Stomach (tissue), 4 donors: Measurements from ENCODE around the gene PMM2.

Source experiments
- EP300 ChIP-seq: sonication (generic); formaldehyde crosslinking; IDR thresholded peaks from one replicate; pipeline ENCODE4 v1.6.1; 2017; ENCODE audit warnings: antibody characterized with exemption
- POLR2A ChIP-seq, 4 donors: fragments of 450-650 bp; IDR thresholded peaks; one replicate each; pipeline ENCODE4 v1.6.1; 2016; ENCODE audit warnings: antibody characterized with exemption in 4 of 4, control low read depth in 2 of 4, mild to moderate bottlenecking in 1 of 4, moderate library complexity in 1 of 4
- POLR2AphosphoS5 ChIP-seq, 3 donors: sonication (generic); formaldehyde crosslinking; IDR thresholded peaks; one replicate each; pipeline ENCODE4 v1.6.1; 2016; ENCODE audit warnings: antibody characterized with exemption in 3 of 3
- TF ChIP-seq, protein P1 (sequence below), 7 experiments: fragments of 450-650 bp in 4 of 7; fragments of 200-600 bp in 3 of 7; sonication (generic) in 3 of 7; IDR thresholded peaks; one replicate each; pipeline ENCODE4 v1.5.1; 2016 to 2019; ENCODE audit warnings: antibody characterized with exemption in 7 of 7, control low read depth in 2 of 7, mild to moderate bottlenecking in 1 of 7

GRCh38 chr16:8865145-8865882, 67.7 kb downstream of the PMM2 start:
- TF ChIP-seq, protein P1, sequence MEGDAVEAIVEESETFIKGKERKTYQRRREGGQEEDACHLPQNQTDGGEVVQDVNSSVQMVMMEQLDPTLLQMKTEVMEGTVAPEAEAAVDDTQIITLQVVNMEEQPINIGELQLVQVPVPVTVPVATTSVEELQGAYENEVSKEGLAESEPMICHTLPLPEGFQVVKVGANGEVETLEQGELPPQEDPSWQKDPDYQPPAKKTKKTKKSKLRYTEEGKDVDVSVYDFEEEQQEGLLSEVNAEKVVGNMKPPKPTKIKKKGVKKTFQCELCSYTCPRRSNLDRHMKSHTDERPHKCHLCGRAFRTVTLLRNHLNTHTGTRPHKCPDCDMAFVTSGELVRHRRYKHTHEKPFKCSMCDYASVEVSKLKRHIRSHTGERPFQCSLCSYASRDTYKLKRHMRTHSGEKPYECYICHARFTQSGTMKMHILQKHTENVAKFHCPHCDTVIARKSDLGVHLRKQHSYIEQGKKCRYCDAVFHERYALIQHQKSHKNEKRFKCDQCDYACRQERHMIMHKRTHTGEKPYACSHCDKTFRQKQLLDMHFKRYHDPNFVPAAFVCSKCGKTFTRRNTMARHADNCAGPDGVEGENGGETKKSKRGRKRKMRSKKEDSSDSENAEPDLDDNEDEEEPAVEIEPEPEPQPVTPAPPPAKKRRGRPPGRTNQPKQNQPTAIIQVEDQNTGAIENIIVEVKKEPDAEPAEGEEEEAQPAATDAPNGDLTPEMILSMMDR (IDR thresholded peaks at IDR 0.05), result no peak
- TF ChIP-seq POLR2AphosphoS5 (IDR thresholded peaks at IDR 0.05) (no peak), POLR2A (IDR thresholded peaks at IDR 0.05) (no peak), EP300 (no peak)
